ENCODE results near the gene IQSEC1. TPM values are rescaled to one million over a fixed set of nuclear protein-coding genes. Genes with fewer than 3 reads are reported as not detected.

The IQSEC1 gene
- total RNA-seq, 1 donor from 2014 or later, result 59.7 TPM

GRCh38 chr3:12898965-12899755 is 174.1 kb downstream of the IQSEC1 start:
- intact Hi-C loops (cut with DNase I), result no loop called here

GRCh38 chr3:12898290-12898964 is 174.8 kb downstream of the IQSEC1 start:
- no peak for DNase-seq (ENCODE audit: low spot score)
- intact Hi-C loops (cut with DNase I), result no loop called here

More at GRCh38 chr3:12898965-12899755, 174.1 kb downstream of the IQSEC1 start:
- no peak for DNase-seq (ENCODE audit: low spot score)

- no peak for DNase-seq (ENCODE audit: low spot score)
- intact Hi-C loops (cut with DNase I), result no loop called here
These were observed 175.6 kb downstream of the IQSEC1 start for GRCh38 chr3:12897381-12898289.

GRCh38 chr3:12896063-12896985 is 176.9 kb downstream of the IQSEC1 start:
- no peak for DNase-seq (ENCODE audit: low spot score)
- intact Hi-C loops (cut with DNase I), result no loop called here

GRCh38 chr3:12895391-12896062 is 177.7 kb downstream of the IQSEC1 start:
- no peak for DNase-seq (ENCODE audit: low spot score)

GRCh38 chr3:12894629-12895028 is 178.6 kb downstream of the IQSEC1 start:
- no peak for DNase-seq (ENCODE audit: low spot score)
- intact Hi-C loops (cut with DNase I), result loop anchor here (5.0 kb wide), 1 partner anchor 88 kb away; no protein-coding TSS in a partner anchor

More at GRCh38 chr3:12895391-12896062, 177.7 kb downstream of the IQSEC1 start:
- intact Hi-C loops (cut with DNase I), result no loop called here

- DNase-seq (ENCODE audit: low spot score), result no peak
- intact Hi-C loops (cut with DNase I), result loop anchor here (5.0 kb wide), 1 partner anchor 88 kb away; no protein-coding TSS in a partner anchor
These were observed 179.4 kb downstream of the IQSEC1 start for GRCh38 chr3:12893852-12894251.

- DNase-seq (ENCODE audit: low spot score), result no peak
These were observed 180.0 kb downstream of the IQSEC1 start for GRCh38 chr3:12893247-12893646.

GRCh38 chr3:12892840-12893189 is 180.4 kb downstream of the IQSEC1 start:
- DNase-seq (ENCODE audit: low spot score), result no peak
- intact Hi-C loops (cut with DNase I), result loop anchor here (5.0 kb wide), 1 partner anchor 89 kb away; no protein-coding TSS in a partner anchor

More at GRCh38 chr3:12893247-12893646, 180.0 kb downstream of the IQSEC1 start:
- intact Hi-C loops (cut with DNase I), result loop anchor here (5.0 kb wide), 1 partner anchor 89 kb away; no protein-coding TSS in a partner anchor

- no peak for DNase-seq (ENCODE audit: low spot score)
These were observed 181.0 kb downstream of the IQSEC1 start for GRCh38 chr3:12891985-12892839.

GRCh38 chr3:12891391-12891984 is 181.7 kb downstream of the IQSEC1 start:
- DNase-seq (ENCODE audit: low spot score), result no peak
- intact Hi-C loops (cut with DNase I), result loop anchor here (2.0 to 5.0 kb wide), 2 partner anchors 23 to 91 kb away; no protein-coding TSS in a partner anchor

More at GRCh38 chr3:12891985-12892839, 181.0 kb downstream of the IQSEC1 start:
- intact Hi-C loops (cut with DNase I), result loop anchor here (2.0 to 5.0 kb wide), 2 partner anchors 23 to 90 kb away; no protein-coding TSS in a partner anchor

GRCh38 chr3:12890610-12891390 is 182.4 kb downstream of the IQSEC1 start:
- DNase-seq (ENCODE audit: low spot score), result no peak
- intact Hi-C loops (cut with DNase I), result loop anchor here (2.0 to 5.0 kb wide), 2 partner anchors 22 to 92 kb away; no protein-coding TSS in a partner anchor

- no peak for DNase-seq (ENCODE audit: low spot score)
These were observed 186.5 kb downstream of the IQSEC1 start for GRCh38 chr3:12886736-12887135.

GRCh38 chr3:12886106-12886679 is 187.0 kb downstream of the IQSEC1 start:
- intact Hi-C loops (cut with DNase I), result no loop called here
- no peak for DNase-seq (ENCODE audit: low spot score)

More at GRCh38 chr3:12886736-12887135, 186.5 kb downstream of the IQSEC1 start:
- intact Hi-C loops (cut with DNase I), result no loop called here

GRCh38 chr3:12885583-12885930 is 187.7 kb downstream of the IQSEC1 start:
- no peak for DNase-seq (ENCODE audit: low spot score)
- intact Hi-C loops (cut with DNase I), result no loop called here

All from cardiac septum (tissue), 1 donor.